Measurements from ENCODE around the gene ZNF777.
"Not testable (repeated sequence)": the region's sequence is repeated elsewhere in the genome, so short reads cannot be mapped to it uniquely, and the experiment has no call there.

ZNF777 gene

GRCh38 chr7:149450821-149451220 is 10.0 kb downstream of the ZNF777 start:
- DNase-seq (ENCODE audit: low spot score), result no peak

GRCh38 chr7:149449897-149450296 is 11.0 kb downstream of the ZNF777 start:
- DNase-seq (ENCODE audit: low spot score), result no peak

DNA sequence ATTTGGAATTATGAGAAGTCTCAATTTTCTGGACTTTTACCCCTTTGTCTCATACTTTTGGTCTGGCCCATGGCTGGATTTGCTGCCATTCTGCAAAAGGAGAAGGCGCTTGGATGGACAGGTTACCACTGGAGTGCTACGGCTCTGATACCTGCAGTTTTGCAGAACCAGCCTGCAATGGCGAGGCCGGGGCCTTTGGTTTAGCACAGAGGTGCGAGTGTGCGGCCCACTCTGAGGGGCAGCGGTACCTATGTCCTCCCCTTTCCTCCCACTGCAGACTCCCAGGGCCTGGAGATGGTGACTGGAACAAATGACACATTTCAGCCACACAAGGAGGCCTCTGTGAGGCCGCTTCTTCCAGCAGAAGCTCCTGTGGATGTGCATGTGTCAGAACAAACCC is 11.9 kb downstream of the ZNF777 start:
- no peak for DNase-seq (ENCODE audit: low spot score)

- DNase-seq (ENCODE audit: low spot score), result not testable (repeated sequence)
These were observed 14.8 kb downstream of the ZNF777 start for GRCh38 chr7:149446026-149446425.

GRCh38 chr7:149444287-149444686 is 16.6 kb downstream of the ZNF777 start:
- no peak for DNase-seq (ENCODE audit: low spot score)

DNA sequence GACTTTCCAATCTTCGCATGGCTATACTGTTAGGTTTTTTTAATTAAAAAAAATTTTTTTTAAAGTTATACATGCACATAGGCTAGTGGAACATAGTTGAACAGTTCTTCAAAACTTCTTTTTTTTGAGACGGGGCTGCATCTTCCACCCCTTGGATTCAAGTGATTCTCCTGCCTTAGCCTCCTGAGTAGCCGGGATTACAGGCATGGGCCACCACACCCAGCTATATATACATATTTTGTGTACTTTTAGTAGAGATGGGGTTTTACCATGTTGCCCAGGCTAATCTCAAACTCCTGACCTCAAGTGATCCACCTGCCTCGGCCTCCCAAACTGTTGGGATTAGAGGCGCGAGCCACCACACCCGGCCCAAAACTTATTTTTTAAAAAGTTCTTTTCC is 17.3 kb downstream of the ZNF777 start:
- no peak for DNase-seq (ENCODE audit: low spot score)

- DNase-seq (ENCODE audit: low spot score), result no peak
These were observed 17.9 kb downstream of the ZNF777 start for GRCh38 chr7:149442924-149443323.

DNA sequence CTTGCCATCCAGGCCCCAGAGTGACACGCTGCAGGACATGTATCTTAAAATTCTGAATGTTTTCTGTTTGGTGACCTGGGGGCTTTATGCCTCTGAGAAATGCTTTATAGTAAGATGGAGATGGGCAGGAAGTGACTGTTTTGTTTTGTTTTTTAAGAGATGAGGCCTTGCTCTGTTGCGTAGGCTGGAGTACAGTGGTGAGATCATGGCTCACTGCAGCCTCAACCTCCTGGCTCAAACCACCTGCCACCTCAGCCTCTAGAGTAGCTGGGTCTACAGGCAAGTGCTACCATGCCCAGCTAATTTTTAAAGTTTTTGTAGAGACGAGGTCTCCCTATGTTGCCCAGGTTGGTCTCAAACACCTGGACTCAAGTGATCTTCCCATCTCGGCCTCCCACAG is 20.6 kb downstream of the ZNF777 start:
- DNase-seq (ENCODE audit: low spot score), result no peak

DNA sequence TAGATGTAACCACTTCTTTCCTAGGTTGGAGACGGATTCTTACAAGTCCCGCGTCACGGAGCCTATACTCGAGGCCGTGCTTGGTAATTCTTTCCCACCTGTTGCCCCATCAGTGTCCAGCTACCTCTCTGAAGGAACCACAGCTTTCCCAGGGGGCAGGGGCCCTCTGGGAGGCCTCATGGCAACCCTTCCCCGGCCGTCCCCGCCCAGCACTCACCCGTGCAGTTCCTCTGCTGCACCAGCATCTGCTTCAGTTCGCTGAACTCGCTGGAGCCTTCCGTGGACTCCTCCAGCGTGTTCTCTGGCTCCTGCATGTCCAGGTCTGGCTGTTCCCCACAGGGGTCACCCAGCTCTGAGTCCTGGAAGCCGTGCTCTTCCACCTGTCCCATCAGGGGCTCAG is 24.5 kb downstream of the ZNF777 start:
- DNase-seq (ENCODE audit: low spot score), result no peak

DNA sequence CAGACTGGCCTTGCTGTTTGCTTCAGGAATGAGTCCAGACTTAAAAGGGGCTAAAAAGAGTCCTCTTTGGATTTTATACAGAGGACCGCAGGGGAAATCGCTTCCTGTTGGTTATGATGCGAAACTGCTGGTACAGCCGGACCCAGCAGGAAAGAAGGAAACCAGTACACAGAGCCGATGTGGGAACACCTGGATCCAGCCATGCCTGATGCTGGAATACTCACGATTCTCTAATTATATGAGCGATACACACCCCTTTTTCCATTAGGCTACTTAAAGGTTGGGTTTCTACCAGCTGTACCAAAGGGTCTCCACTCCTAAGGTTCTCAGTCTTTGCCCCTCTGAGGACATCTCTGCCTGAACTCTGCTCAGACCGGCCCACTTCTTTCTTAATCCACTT is 27.7 kb downstream of the ZNF777 start:
- DNase-seq (ENCODE audit: low spot score), result no peak

DNA sequence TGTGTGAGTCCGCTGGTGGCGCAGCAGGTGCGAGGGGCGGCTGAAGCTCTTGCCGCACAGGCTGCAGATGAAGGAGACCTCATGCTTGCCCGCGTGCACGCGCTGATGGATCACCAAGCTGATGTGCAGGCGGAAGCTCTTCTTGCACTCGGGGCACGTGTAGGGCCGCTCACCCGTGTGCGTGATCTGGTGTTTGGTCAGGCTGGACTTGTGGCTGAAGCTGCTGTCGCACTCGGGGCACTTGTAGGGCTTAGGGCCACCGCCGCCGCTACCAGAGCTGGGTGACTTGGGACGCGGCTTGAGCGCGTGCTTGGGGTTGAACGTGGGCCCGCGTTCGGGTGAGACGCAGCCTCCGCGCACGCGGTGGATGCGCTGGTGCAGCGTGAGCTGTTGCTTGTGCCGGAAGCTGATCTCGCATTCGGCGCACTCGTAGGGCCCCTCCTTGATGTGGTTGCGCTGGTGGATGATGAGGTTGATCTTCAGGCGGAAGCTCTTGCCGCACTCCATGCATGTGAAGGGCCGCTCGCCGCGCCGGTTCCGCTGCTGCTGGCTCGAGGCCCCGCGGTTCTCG is 28.7 kb downstream of the ZNF777 start:
- DNase-seq (ENCODE audit: low spot score), result no peak

DNA sequence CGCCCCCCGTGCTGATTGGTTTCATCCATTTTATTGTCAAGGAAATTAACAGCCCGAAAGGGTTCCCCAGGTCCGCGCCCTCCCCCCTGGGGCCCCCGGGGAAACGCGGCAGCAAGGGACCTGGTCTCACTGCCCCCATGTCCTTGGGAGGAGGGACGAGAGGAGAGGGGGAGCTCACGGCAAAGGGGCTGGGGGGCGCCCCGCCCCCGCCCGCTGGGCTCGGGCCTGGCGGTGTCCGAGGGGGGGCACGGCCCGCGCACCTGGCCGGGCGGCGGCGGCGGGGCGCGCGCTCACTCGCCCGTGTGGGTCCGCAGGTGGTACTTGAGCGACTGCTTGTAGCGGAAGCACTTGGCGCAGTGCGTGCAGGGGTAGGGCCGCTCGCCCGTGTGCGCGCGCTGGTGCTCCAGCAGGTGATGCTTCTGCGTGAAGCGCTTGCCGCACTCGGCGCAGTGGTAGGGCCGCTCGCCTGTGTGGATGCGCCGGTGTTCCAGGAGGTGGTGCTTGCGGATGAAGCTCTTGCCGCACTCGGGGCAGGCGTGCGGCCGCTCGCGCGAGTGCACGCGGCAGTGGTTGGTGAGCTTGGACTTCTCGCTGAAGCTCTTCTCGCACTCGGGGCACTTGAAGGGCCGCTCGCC is 29.3 kb downstream of the ZNF777 start:
- DNase-seq (ENCODE audit: low spot score), result no peak

DNA sequence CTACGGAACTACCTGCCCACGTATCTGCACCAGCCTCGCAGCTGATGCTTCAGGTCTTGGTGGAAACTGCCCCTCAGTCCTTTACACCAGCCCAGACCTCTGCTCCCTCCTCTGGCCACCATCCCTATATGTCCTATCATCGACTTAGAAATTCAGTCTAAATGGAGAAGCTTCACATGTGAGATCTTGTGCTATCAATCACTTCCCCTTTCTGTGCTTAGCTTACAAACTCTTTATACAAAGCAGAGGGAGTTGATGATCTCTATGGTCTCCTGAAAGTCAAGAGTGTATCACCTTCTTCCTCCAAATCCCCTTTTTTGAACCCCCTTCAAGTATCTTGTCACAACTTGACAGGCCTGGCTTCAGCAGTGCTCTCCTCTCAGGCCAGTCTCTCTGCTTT is 30.7 kb downstream of the ZNF777 start:
- DNase-seq (ENCODE audit: low spot score), result no peak

DNA sequence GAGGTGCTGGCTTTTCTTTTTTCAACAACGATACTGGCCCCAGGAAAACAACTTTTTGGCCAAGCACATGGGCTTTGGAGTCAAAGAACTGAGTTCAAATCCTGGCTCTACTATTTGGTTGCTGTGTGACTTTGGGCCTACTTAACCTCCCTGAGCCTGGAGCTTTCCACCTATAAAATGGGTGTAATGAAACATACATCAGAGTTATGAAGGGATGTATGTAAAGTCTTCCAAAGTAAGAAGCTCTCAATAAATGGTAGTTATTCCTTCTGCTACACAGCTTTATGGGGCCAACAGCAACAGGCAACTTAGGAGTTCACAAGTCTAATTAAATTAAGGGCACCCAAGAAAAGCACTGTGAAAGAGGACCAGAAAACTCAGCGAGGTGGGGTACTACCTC is 33.0 kb downstream of the ZNF777 start:
- DNase-seq (ENCODE audit: low spot score), result no peak

DNA sequence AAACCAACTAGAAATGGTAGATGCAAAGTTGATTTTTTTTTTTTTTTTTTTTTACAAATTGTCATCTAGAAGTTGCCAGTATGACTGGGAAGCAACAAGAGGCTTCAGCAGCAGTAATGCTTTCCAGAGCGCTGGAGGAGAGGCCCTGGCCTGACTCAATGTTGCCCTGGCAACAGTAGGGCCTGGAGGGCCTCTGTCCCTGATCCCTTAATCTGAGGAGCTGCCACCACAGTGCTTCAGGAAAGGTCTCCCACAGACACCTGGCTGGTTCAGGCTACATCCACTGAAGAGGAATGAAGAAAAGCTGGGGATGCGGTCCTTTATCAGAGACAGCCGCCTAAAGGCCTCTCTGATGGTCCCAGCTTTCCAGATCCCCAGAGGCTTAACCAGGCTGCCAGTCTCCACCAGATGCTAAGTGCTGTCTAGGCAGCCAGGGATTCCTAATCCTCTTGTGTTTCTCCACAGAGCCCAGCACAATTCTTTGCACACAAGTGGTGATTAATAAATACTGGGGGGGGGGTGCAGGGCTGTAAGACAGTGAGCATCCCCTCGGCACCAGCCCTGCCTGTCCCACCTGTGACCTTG is 33.7 kb downstream of the ZNF777 start:
- DNase-seq (ENCODE audit: low spot score), result peak; percentile 41

DNA sequence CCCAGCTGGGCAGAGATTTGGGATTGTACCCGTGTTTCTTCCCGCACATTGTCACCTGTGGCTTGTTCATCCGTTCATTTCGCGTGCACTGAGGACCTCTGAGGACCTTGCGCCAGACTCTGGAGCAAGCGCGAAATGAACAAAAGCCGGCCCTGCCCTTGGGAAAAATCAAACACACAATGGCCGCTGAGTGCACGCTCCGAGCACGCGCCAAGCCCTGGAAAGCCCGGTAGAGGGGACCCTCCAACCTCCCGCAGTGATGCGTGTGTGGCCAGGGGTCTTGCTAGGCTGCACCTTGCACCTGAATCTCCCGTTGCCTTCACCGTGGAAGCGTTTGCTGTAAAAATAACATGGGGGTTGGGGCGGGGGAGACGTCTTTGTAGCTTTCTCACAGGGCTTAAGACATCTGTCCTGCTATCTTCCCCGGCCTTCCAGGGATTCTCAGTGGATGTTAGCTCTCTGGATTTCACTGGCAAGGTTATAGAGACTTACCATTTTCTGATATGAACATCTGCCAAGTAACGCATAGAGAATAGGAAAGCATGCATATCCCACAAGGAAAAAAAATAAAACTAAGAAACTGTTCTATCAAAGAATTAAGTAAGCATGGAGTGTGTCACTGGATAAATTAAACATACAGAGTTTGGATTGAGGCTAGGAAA is 37.3 kb downstream of the ZNF777 start:
- no peak for DNase-seq (ENCODE audit: low spot score)

DNA sequence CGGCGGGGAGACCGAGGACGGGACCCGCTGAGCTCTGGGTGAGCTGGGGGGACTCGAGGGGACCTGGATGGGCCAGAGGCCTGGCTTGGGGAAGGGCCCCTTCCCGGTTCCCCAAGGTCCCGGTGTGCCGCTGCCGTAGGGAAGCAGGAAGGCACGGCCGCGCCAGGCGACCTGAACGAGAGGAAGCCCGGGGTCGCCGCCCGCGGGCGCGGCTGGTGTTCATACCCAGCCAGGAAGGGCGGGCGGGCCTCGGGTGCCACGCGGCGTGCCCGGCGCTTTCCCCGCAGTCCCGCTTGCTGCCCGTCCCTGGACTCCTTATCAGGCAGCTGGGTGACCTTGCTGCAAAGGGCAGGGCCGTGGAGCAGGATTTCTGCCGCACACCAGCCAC is 38.0 kb downstream of the ZNF777 start:
- no peak for DNase-seq (ENCODE audit: low spot score)

- peak; percentile 88 for DNase-seq (ENCODE audit: low spot score)
These were observed 38.5 kb downstream of the ZNF777 start for GRCh38 chr7:149422162-149422913.

DNA sequence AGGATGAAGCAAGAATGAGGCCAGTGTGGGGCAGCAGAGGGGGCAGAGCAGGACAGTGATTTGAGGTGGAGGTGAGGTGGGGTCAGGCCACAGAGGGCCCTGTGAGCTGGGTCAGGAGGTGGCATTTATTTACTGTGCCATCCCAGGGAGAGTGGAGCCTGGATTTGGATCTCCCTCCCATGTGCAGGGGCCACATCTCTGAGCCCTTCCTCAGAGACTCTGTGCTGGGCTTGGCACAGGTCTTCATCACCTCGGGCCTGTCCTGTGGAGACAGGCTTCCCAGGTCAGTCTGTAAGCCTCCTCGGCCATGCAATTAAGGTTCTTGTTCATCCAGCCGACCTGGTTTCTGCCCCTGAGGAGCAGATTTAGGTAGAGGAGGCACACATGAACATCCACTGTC is 40.9 kb downstream of the ZNF777 start:
- no peak for DNase-seq (ENCODE audit: low spot score)

- no peak for DNase-seq (ENCODE audit: low spot score)
These were observed 45.3 kb downstream of the ZNF777 start for GRCh38 chr7:149415391-149416071.

DNA sequence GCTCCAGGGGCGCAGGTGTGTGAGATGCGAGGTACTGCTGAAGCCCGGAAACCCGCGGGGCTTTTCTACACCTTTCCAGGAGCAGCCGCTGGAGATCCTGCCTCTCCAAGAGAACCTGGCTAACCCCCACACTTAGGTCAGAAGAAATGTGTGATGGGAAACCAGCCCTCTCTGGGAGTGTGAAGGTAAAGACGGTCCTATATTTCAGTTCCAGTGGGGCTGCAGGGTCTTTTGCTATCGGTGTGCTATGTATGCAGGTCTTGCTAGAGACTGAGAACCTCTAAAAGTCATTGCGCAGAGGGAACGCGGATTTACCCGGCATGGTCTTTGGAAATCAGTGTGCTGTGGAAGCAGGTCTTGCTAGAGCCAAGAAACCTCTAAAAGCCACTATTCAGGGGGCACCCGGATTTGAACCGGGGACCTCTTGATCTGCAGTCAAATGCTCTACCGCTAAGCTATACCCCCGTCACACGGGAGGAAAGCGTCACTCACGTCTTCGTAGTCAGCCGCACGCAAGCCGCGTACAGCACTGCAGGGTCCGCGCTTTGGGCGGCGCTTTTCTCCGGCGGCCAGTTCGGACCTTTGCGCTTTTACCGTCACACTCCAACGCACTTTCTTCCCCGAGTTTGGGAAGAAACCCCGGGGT is 46.0 kb downstream of the ZNF777 start:
- peak; percentile 41 for DNase-seq (ENCODE audit: low spot score)

DNA sequence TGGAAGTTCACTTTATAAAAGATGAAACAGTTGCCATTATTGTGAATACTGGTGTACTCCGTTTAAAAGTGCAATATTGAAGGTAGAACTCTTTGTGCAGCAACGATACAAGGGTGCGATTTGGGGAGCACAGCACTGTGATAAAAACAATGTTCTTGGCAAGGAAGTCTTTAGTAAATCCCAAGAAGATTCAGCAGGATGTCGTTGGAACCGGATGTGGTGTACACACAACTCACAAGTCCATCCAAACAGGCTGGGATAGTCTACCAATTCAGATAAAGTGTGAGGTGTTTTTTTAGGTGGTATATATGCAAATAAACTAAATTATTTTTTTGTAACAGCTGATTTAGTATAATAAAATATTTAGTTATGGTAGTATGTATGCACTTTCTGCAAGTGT is 46.7 kb downstream of the ZNF777 start:
- DNase-seq (ENCODE audit: low spot score), result no peak
